Fibroblast of the aortic adventitia (primary cell): Measurements from ENCODE around the gene SRR. TPM values are rescaled to one million over a fixed set of nuclear protein-coding genes. Genes with fewer than 3 reads are reported as not detected.

ENCODE experiments used
- DNase-seq: peaks from one replicate; pipeline ENCODE4 v3.0.0-alpha.2; 2010; ENCODE audit warnings: low read depth
- H3K4me3 ChIP-seq: 2 replicates; pipeline ENCODE4 v1.5.1; 2011; ENCODE audit warnings: low read depth, mild to moderate bottlenecking, control low read depth, low read length, moderate library complexity
- total RNA-seq: library from RNA; depleted of rRNA; stranded (reverse); fragments of >200 nt; gene quantifications from 2 replicates; pipeline ENCODE4 v1.2.3, GENCODE V29; 2012; ENCODE audit warnings: low replicate concordance
- TF ChIP-seq, protein P1 (sequence below): IDR thresholded peaks from 2 replicates; pipeline ENCODE4 v1.5.1; 2011; ENCODE audit warnings: mild to moderate bottlenecking, low read length, control low read depth, inconsistent platforms; ENCODE audit not compliant: insufficient read depth

Gene SRR
- total RNA-seq, 1 donor, result 29.4 TPM

- TF ChIP-seq, protein P1, sequence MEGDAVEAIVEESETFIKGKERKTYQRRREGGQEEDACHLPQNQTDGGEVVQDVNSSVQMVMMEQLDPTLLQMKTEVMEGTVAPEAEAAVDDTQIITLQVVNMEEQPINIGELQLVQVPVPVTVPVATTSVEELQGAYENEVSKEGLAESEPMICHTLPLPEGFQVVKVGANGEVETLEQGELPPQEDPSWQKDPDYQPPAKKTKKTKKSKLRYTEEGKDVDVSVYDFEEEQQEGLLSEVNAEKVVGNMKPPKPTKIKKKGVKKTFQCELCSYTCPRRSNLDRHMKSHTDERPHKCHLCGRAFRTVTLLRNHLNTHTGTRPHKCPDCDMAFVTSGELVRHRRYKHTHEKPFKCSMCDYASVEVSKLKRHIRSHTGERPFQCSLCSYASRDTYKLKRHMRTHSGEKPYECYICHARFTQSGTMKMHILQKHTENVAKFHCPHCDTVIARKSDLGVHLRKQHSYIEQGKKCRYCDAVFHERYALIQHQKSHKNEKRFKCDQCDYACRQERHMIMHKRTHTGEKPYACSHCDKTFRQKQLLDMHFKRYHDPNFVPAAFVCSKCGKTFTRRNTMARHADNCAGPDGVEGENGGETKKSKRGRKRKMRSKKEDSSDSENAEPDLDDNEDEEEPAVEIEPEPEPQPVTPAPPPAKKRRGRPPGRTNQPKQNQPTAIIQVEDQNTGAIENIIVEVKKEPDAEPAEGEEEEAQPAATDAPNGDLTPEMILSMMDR, result no peak
- DNase-seq, result no peak
- no peak overlapping the region for H3K4me3 ChIP-seq
Measured at GRCh38 chr17:2266045-2266864, 37.5 kb upstream of the SRR start.

- no peak for DNase-seq
- TF ChIP-seq, protein P1, result no peak
- H3K4me3 ChIP-seq, result no peak overlapping the region
Measured at GRCh38 chr17:2266865-2267228, 36.9 kb upstream of the SRR start.

- H3K4me3 ChIP-seq, result no peak overlapping the region
- TF ChIP-seq, protein P1, result no peak
- no peak for DNase-seq
Measured at GRCh38 chr17:2267354-2267753, 36.4 kb upstream of the SRR start.

DNA sequence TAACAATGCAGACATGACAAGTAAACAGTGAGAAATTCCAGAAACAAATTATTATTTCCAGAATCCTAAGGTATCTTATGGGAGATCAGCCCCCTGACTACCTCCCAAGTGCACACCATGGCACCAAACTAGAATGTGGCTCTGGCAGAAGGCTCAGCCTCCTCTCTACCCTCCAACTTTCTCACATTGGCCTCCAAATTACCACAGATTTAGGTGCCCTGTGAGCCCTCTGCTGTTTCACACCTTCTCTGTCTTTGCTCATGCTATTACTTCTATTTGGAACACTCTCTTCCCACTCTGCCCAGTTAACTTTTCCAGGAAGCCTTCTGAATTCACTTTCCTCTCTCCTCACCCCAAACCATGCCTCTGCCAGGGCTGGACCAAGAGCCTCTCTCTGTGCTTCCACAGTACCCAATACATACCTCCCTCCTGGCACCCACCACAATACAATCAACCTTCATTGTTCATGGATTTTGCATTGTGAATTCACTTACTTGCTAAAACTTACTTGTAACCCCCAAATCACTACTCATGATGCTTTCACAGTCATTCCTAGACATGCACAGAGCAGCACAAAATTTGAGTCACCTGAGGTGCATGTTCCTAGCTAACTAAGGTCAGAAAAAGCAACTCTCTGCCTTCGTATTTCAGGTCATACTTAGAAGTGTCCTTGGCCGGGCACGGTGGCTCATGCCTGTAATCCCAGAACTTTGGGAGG is 31.6 kb upstream of the SRR start:
- DNase-seq, result no peak
- no peak overlapping the region for H3K4me3 ChIP-seq
- TF ChIP-seq, protein P1, result no peak

DNA sequence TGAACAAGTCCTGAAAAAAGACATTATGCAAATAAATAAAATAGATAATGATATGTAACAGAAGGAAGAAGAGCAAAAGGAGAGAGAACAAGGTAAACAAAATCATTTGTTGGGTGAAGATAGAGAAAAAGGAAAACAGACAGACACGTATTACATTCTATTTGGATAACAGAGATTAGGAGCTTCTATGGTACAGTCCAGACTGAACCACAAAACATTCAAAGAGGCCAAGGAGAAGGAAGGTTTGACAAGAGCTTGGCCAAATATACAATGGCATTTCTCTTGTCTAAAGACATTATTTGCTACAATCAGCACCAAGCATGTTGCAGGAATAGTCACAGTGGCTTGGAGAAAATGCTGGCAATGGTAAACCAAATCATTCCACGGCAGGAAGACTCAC is 29.3 kb upstream of the SRR start:
- H3K4me3 ChIP-seq, result no peak overlapping the region
- TF ChIP-seq, protein P1, result no peak
- no peak for DNase-seq

DNA sequence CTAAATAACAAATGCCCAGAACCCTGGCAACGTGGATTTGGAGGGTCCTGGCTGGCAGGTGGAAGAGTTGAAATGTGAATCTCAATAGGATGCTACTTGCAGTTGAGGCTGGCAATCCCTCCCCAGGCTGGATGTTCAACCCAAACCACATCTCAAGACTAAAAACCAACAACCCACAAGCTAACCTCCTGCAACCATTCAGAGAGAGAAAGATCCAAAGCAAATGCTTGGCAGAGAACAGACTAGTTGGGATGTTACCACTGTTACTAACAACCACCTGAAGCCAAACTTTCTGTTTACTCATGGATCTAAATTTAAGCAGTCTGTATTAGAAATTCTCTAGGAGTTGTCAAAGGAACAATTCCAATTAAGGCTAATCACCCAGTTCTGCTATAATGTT is 28.0 kb upstream of the SRR start:
- no peak overlapping the region for H3K4me3 ChIP-seq
- TF ChIP-seq, protein P1, result no peak
- no peak for DNase-seq
